HCT116 (cell line): ENCODE results near the gene MPHOSPH6. TPM values are rescaled to one million over a fixed set of nuclear protein-coding genes. Genes with fewer than 3 reads are reported as not detected.
"Not testable (repeated sequence)": the region's sequence is repeated elsewhere in the genome, so short reads cannot be mapped to it uniquely, and the experiment has no call there.

Experiments used
- ATAC-seq: fragments of 200-7000 bp; cut with Tn5 transposase; 2 replicates; pipeline ENCODE4 v1.9.1; 2020; ENCODE audit warnings: mild to moderate bottlenecking, moderate library complexity
- BruUV-seq: library from RNA; stranded (reverse); fragments of 400-500 nt; replicated peaks from 2 replicates; lab custom pipeline; 2021; lab: Mats Ljungman, UMichigan
- CTCF ChIA-PET: fragments of 300-600 bp; sonication (Branson Sonifier 250); formaldehyde crosslinking; loops from one replicate; lab custom pipeline; 2021; ENCODE audit warnings: antibody characterized with exemption; lab: Charles Lee
- POLR2A ChIA-PET: fragments of 300-600, 350-600 bp; sonication (Branson Sonifier 250); formaldehyde crosslinking; loops from one replicate; lab custom pipeline; 2021; ENCODE audit warnings: antibody characterized with exemption; lab: Charles Lee
- RAD21 ChIA-PET, 2 experiments: fragments of 300-600 bp; sonication (Branson Sonifier 250); formaldehyde crosslinking; loops; one replicate each; lab custom pipeline; 2023; ENCODE audit warnings: low total read pairs in 2 of 2; ENCODE audit not compliant: uncharacterized antibody in 2 of 2, unreplicated experiment in 2 of 2, low non-redundant PET in 1 of 2; lab: Charles Lee
- DNase-seq: peaks from one replicate; pipeline ENCODE4 v3.0.0-alpha.2; 2010; ENCODE audit warnings: low read depth, low spot score
- H2AFZ ChIP-seq: fragments of 200-600 bp; shearing (Covaris generic), sonication (generic); 2 replicates; pipeline ENCODE4 v1.6.1; 2017; ENCODE audit warnings: low read depth, mixed run types, mixed read lengths, antibody characterized with exemption, low read length; ENCODE audit not compliant: poor library complexity, severe bottlenecking
- H3K27ac ChIP-seq: 2 replicates; pipeline ENCODE4 v1.5.1; 2012; ENCODE audit warnings: low read depth, low read length
- H3K27me3 ChIP-seq: fragments of 200-600 bp; sonication (generic); 2 replicates; pipeline ENCODE4 v1.6.1; 2016; ENCODE audit warnings: mixed run types, low read length, mixed read lengths; ENCODE audit not compliant: insufficient read depth
- H3K36me3 ChIP-seq, 2 experiments: fragments of 200-500 bp in 1 of 2; fragments of 200-600 bp in 1 of 2; sonication (Bioruptor generic) in 1 of 2; sonication (generic) in 1 of 2; 2 replicates each; pipeline versions ENCODE4 v1.5.1 to v1.6.1; 2014 to 2016; ENCODE audit warnings: low read length in 2 of 2, inconsistent platforms in 1 of 2, mixed read lengths in 1 of 2, mixed run types in 1 of 2; ENCODE audit not compliant: insufficient read depth in 2 of 2, control insufficient read depth in 1 of 2
- H3K4me1 ChIP-seq, 2 experiments: fragments of 200-600 bp in 1 of 2; sonication (generic) in 1 of 2; 2 replicates each; pipeline versions ENCODE4 v1.5.1 to v1.6.1; 2012 to 2017; ENCODE audit warnings: low read length in 2 of 2, inconsistent platforms in 1 of 2, mild to moderate bottlenecking in 1 of 2, mixed read lengths in 1 of 2, mixed run types in 1 of 2, moderate library complexity in 1 of 2; ENCODE audit not compliant: insufficient read depth in 2 of 2, control insufficient read depth in 1 of 2
- H3K4me2 ChIP-seq: fragments of 200-600 bp; sonication (generic); 2 replicates; pipeline ENCODE4 v1.6.1; 2017; ENCODE audit warnings: mixed run types, low read length, mixed read lengths
- H3K4me3 ChIP-seq, 2 experiments: fragments of 200-600 bp in 1 of 2; sonication (generic) in 1 of 2; replicated peaks in 1 of 2; 2 replicates each; pipeline ENCODE4 v1.5.1; 2011 to 2016; ENCODE audit warnings: low read length in 2 of 2, control low read depth in 1 of 2, low read depth in 1 of 2, mild to moderate bottlenecking in 1 of 2, mixed read lengths in 1 of 2, mixed run types in 1 of 2
- H3K79me2 ChIP-seq: fragments of 200-600 bp; sonication (generic); 2 replicates; pipeline ENCODE4 v1.6.1; 2017; ENCODE audit warnings: mild to moderate bottlenecking, mixed run types, low read length, moderate library complexity, mixed read lengths; ENCODE audit not compliant: insufficient read depth
- H3K9ac ChIP-seq: fragments of 200-600 bp; sonication (generic); 2 replicates; pipeline ENCODE4 v1.6.1; 2016; ENCODE audit warnings: low read length, mixed read lengths
- H3K9me2 ChIP-seq: fragments of 200-600 bp; sonication (generic), shearing (Covaris generic); 2 replicates; pipeline ENCODE4 v1.6.1; 2017; ENCODE audit warnings: mixed run types, mild to moderate bottlenecking, moderate library complexity; ENCODE audit not compliant: insufficient read depth
- H3K9me3 ChIP-seq, 2 experiments: fragments of 200-500 bp in 1 of 2; fragments of 200-600 bp in 1 of 2; sonication (Bioruptor generic) in 1 of 2; sonication (generic) in 1 of 2; 2 replicates each; pipeline ENCODE4 v1.6.1; 2014 to 2017; ENCODE audit warnings: low read length in 2 of 2, mixed read lengths in 2 of 2, inconsistent platforms in 1 of 2, low read depth in 1 of 2, mild to moderate bottlenecking in 1 of 2, mixed run types in 1 of 2, moderate library complexity in 1 of 2; ENCODE audit not compliant: control insufficient read depth in 1 of 2, insufficient read depth in 1 of 2
- H4K20me1 ChIP-seq: fragments of 200-600 bp; sonication (generic), shearing (Covaris generic); 2 replicates; pipeline ENCODE4 v1.6.1; 2017; ENCODE audit warnings: mixed run types, mild to moderate bottlenecking, moderate library complexity; ENCODE audit not compliant: insufficient read depth
- CEBPB ChIP-seq: IDR thresholded peaks from 2 replicates; pipeline ENCODE4 v1.6.1; 2012; ENCODE audit warnings: low read depth
- JUND ChIP-seq: IDR thresholded peaks from 2 replicates; pipeline ENCODE4 v1.6.1; 2012
- POLR2AphosphoS5 ChIP-seq: IDR thresholded peaks from 2 replicates; pipeline ENCODE4 v1.6.1; 2011; ENCODE audit warnings: mild to moderate bottlenecking, low read depth, low read length, moderate library complexity
- RAD21 ChIP-seq: IDR thresholded peaks from 2 replicates; pipeline ENCODE4 v1.6.1; 2012; ENCODE audit warnings: low read depth, mild to moderate bottlenecking
- SP1 ChIP-seq: IDR thresholded peaks from 2 replicates; pipeline ENCODE4 v1.6.1; 2012; ENCODE audit warnings: low read depth
- SRF ChIP-seq: IDR thresholded peaks from 2 replicates; pipeline ENCODE4 v1.6.1; 2012; ENCODE audit warnings: low read depth
- YY1 ChIP-seq: IDR thresholded peaks from 2 replicates; pipeline ENCODE4 v1.6.1; 2011; ENCODE audit warnings: low read length, low read depth, moderate library complexity, mild to moderate bottlenecking; ENCODE audit not compliant: insufficient replicate concordance; ENCODE audit errors: extremely low read depth
- ZFX ChIP-seq: fragments of 450-650 bp; IDR thresholded peaks from 2 replicates; pipeline ENCODE4 v1.6.1; 2017
- ZNF274 ChIP-seq: fragments of 200-500 bp; sonication (Bioruptor generic); IDR thresholded peaks from 2 replicates; pipeline ENCODE4 v1.6.1; 2014; ENCODE audit warnings: mild to moderate bottlenecking, low read depth, low read length, inconsistent platforms
- intact Hi-C: fragments of 100-400 bp; cut with micrococcal nuclease; formaldehyde crosslinking; loops from 2 replicates; pipeline ENCODE4 v1.10.0; 2022
- total RNA-seq: library from RNA; stranded (reverse); gene quantifications from one replicate; pipeline ENCODE4 v1.2.1, GENCODE V29; 2021; ENCODE audit not compliant: unreplicated experiment
- TF ChIP-seq, protein P1 (sequence below): IDR thresholded peaks from 2 replicates; pipeline ENCODE4 v1.6.1; 2012
- TF ChIP-seq, protein P2 (sequence below): IDR thresholded peaks from 2 replicates; pipeline ENCODE4 v1.6.1; 2012; ENCODE audit warnings: low read depth
- TF ChIP-seq, protein P3 (sequence below): IDR thresholded peaks from 2 replicates; pipeline ENCODE4 v1.6.1; 2012

Gene MPHOSPH6
- total RNA-seq, 1 experiment from 2014 or later: 52.2 TPM

DNA sequence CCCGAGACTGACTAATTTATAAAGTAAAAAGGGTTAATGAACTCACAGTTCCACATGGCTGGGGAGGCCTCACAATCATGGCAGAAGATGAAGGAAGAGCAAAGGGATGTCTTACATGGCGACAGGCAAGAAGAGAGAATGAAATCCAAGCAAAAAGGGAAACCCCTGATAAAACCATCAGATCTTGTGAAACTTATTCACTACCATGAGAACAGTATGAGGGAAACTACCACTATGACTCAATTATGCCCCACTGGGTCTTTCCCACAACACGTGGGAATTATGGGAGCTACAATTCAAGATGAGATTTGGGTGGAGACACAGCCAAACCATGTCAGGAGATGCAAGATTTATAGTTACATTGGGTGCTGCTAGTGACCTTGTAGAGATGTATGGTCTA, 60.8 kb downstream of the MPHOSPH6 start:
- intact Hi-C loops, H3K4me3 ChIP-seq, H3K27ac ChIP-seq, RAD21 ChIA-PET, H4K20me1 ChIP-seq, H3K9ac ChIP-seq, DNase-seq, H3K79me2 ChIP-seq, CTCF ChIA-PET, ATAC-seq, H3K9me3 ChIP-seq, H3K36me3 ChIP-seq, H3K4me1 ChIP-seq, H3K4me2 ChIP-seq, H3K9me2 ChIP-seq, H2AFZ ChIP-seq, BruUV-seq, POLR2A ChIA-PET: not testable (repeated sequence)
- peaks cover 11% of the 10 kb centered on the region; the same call in 1 of the 2 replicates for H3K27me3 ChIP-seq

DNA sequence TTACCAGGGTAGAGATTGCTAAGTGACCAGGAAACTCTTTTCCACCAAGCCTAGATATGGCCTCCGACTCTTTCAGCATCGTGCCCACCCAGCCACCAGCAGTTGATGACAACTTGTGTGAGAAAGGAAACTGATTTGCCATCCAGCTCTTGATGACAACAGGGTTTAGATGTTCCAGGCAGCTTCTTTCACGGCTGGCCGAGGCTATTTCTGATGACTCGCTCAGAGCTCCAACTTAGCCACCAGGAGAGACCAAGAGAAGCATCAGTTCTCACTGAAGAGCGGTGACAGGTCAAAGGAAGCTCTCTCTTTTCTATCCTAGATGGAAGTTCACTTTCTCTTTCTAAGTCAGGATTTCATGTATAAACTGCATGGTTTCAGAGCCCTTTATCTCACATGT, 61.2 kb downstream of the MPHOSPH6 start:
- no TSS peak for BruUV-seq
- H3K9me2 ChIP-seq: no peaks in the 10 kb centered on the region
- DNase-seq (no peak), ATAC-seq (no peak)
- H3K4me1 ChIP-seq: no peaks in the 10 kb centered on the region
- ChIA-PET CTCF (no interaction called here), POLR2A (no interaction called here), RAD21 (no interaction called here)
- H3K9ac ChIP-seq: no peak overlapping the region
- intact Hi-C loops: no loop called here
- peaks cover 11% of the 10 kb centered on the region; the same call in 1 of the 2 replicates for H3K27me3 ChIP-seq
- H3K27ac ChIP-seq: no peak overlapping the region
- no peak overlapping the region for H2AFZ ChIP-seq
- TF ChIP-seq, protein P1, sequence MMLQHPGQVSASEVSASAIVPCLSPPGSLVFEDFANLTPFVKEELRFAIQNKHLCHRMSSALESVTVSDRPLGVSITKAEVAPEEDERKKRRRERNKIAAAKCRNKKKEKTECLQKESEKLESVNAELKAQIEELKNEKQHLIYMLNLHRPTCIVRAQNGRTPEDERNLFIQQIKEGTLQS: no peak
- TF ChIP-seq ZNF274 (no peak), JUND (no peak)
- H3K79me2 ChIP-seq: no peaks in the 10 kb centered on the region
- no peak overlapping the region for H3K4me2 ChIP-seq
- no peaks in the 10 kb centered on the region for H3K36me3 ChIP-seq
- H3K4me3 ChIP-seq: no peak overlapping the region
- H3K9me3 ChIP-seq: no peaks in the 10 kb centered on the region
- no peaks in the 10 kb centered on the region for H4K20me1 ChIP-seq

DNA sequence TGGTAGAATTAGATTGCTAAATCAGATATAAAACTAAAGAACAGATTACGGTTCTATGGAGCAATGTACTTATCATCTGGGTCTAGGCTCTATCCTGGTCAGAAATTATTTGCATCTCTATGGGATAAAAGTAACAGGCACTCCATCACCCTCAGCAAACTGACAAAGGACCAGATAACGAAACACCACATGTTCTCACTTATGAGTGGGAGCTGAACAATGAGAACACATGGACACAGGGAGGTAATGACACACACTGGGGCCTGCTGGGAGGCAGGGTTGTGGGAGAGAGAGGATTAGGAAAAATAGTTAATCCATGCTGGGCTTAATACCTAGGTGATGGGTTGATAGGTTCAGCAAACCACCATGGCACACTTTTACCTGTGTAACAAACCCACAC, 61.9 kb downstream of the MPHOSPH6 start:
- ChIA-PET RAD21 (no interaction called here), POLR2A (no interaction called here), CTCF (no interaction called here)
- BruUV-seq: no TSS peak
- intact Hi-C loops: no loop called here
- H3K9me2 ChIP-seq: no peaks in the 10 kb centered on the region
- H3K27me3 ChIP-seq: peaks cover 12% of the 10 kb centered on the region
- H3K9me3 ChIP-seq: no peaks in the 10 kb centered on the region
- H3K27ac ChIP-seq: no peak overlapping the region
- no peaks in the 10 kb centered on the region for H3K4me1 ChIP-seq
- H3K79me2 ChIP-seq: no peaks in the 10 kb centered on the region
- no peak overlapping the region for H3K4me2 ChIP-seq
- H3K9ac ChIP-seq: no peak overlapping the region
- no peak for ATAC-seq
- H3K4me3 ChIP-seq: no peak overlapping the region
- DNase-seq: no peak
- H2AFZ ChIP-seq: no peak overlapping the region
- H4K20me1 ChIP-seq: no peaks in the 10 kb centered on the region
- H3K36me3 ChIP-seq: no peaks in the 10 kb centered on the region
- no peak for TF ChIP-seq CEBPB
- no peak for TF ChIP-seq SP1
- no peak for TF ChIP-seq JUND
- TF ChIP-seq, protein P2, sequence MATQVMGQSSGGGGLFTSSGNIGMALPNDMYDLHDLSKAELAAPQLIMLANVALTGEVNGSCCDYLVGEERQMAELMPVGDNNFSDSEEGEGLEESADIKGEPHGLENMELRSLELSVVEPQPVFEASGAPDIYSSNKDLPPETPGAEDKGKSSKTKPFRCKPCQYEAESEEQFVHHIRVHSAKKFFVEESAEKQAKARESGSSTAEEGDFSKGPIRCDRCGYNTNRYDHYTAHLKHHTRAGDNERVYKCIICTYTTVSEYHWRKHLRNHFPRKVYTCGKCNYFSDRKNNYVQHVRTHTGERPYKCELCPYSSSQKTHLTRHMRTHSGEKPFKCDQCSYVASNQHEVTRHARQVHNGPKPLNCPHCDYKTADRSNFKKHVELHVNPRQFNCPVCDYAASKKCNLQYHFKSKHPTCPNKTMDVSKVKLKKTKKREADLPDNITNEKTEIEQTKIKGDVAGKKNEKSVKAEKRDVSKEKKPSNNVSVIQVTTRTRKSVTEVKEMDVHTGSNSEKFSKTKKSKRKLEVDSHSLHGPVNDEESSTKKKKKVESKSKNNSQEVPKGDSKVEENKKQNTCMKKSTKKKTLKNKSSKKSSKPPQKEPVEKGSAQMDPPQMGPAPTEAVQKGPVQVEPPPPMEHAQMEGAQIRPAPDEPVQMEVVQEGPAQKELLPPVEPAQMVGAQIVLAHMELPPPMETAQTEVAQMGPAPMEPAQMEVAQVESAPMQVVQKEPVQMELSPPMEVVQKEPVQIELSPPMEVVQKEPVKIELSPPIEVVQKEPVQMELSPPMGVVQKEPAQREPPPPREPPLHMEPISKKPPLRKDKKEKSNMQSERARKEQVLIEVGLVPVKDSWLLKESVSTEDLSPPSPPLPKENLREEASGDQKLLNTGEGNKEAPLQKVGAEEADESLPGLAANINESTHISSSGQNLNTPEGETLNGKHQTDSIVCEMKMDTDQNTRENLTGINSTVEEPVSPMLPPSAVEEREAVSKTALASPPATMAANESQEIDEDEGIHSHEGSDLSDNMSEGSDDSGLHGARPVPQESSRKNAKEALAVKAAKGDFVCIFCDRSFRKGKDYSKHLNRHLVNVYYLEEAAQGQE: no peak
- TF ChIP-seq RAD21: no peak
- no peak for TF ChIP-seq SRF
- TF ChIP-seq, protein P3, sequence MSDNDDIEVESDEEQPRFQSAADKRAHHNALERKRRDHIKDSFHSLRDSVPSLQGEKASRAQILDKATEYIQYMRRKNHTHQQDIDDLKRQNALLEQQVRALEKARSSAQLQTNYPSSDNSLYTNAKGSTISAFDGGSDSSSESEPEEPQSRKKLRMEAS: no peak
- no peak for TF ChIP-seq YY1
- no peak for TF ChIP-seq ZNF274
- no peak for TF ChIP-seq POLR2AphosphoS5
- no peak for TF ChIP-seq ZFX
